Activated CD8-positive, alpha-beta T cell treated with anti-CD3 and anti-CD28 coated beads for 36 hours (primary cell): ENCODE results near the gene FRY. TPM values are rescaled to one million over a fixed set of nuclear protein-coding genes. Genes with fewer than 3 reads are reported as not detected.
A peak's percentile ranks its signal among the peaks of the same experiment; 100 is the strongest.

Source experiments
- ATAC-seq: fragments of 200-7000 bp; cut with Tn5 transposase; one replicate; pipeline ENCODE4 v1.10.0; 2021; ENCODE audit warnings: mild to moderate bottlenecking, moderate library complexity
- CTCF ChIA-PET: fragments of 350-600 bp; sonication (Branson Sonifier 250); formaldehyde crosslinking; loops from one replicate; lab custom pipeline; 2021; ENCODE audit warnings: antibody characterized with exemption; lab: Charles Lee
- POLR2A ChIA-PET: fragments of 350-600 bp; sonication (Branson Sonifier 250); formaldehyde crosslinking; loops from one replicate; lab custom pipeline; 2021; ENCODE audit warnings: antibody characterized with exemption; lab: Charles Lee
- DNase-seq: peaks from one replicate; pipeline ENCODE4 v3.0.0-alpha.2; 2020
- H3K27ac Mint-ChIP-seq: one replicate; pipeline ENCODE4 v1.8.0; 2021; ENCODE audit warnings: mild to moderate bottlenecking, mixed read lengths
- H3K27me3 Mint-ChIP-seq: one replicate; pipeline ENCODE4 v1.8.0; 2021; ENCODE audit warnings: mixed read lengths
- H3K36me3 Mint-ChIP-seq: one replicate; pipeline ENCODE4 v1.8.0; 2021; ENCODE audit warnings: low read depth, mixed read lengths
- H3K4me1 Mint-ChIP-seq: one replicate; pipeline ENCODE4 v1.8.0; 2021; ENCODE audit warnings: low read depth, mixed read lengths
- H3K4me3 Mint-ChIP-seq: one replicate; pipeline ENCODE4 v1.8.0; 2021; ENCODE audit warnings: mild to moderate bottlenecking, moderate library complexity, mixed read lengths
- H3K9me3 Mint-ChIP-seq: one replicate; pipeline ENCODE4 v1.8.0; 2021; ENCODE audit warnings: mixed read lengths
- CTCF ChIP-seq: fragments of 200-600 bp; IDR thresholded peaks from one replicate; pipeline ENCODE4 v1.8.0; 2022; ENCODE audit warnings: antibody characterized with exemption, mild to moderate bottlenecking
- intact Hi-C: fragments of 100-400 bp; cut with micrococcal nuclease; formaldehyde crosslinking; loops from one replicate; pipeline ENCODE4 v1.10.0; 2022
- total RNA-seq, 2 experiments: library from RNA; stranded (reverse); gene quantifications; one replicate each; pipeline ENCODE4 v1.2.3, GENCODE V29; 2021

FRY gene
- total RNA-seq, 2 experiments from 2014 or later, result 0.58 to 0.68 TPM

- ChIA-PET CTCF (no interaction called here), POLR2A (no interaction called here)
- no peaks in the 10 kb centered on the region for H3K36me3 Mint-ChIP-seq
- H3K9me3 Mint-ChIP-seq, result no peaks in the 10 kb centered on the region
- peaks cover 10% of the 10 kb centered on the region for H3K4me1 Mint-ChIP-seq
- intact Hi-C loops, result no loop called here
- ATAC-seq (no peak), DNase-seq (no peak)
- H3K27ac Mint-ChIP-seq, result no peak overlapping the region
- H3K27me3 Mint-ChIP-seq, result no peaks in the 10 kb centered on the region
- H3K4me3 Mint-ChIP-seq, result no peak overlapping the region
- no peak for TF ChIP-seq CTCF
Measured at GRCh38 chr13:32113532-32113931, 82.0 kb downstream of the FRY start.

- no peaks in the 10 kb centered on the region for H3K9me3 Mint-ChIP-seq
- no peak overlapping the region for H3K27ac Mint-ChIP-seq
- POLR2A ChIA-PET, result no interaction called here
- ATAC-seq, result peak; percentile 24
- no peak for TF ChIP-seq CTCF
- no peaks in the 10 kb centered on the region for H3K36me3 Mint-ChIP-seq
- H3K4me1 Mint-ChIP-seq, result peaks cover 10% of the 10 kb centered on the region
- CTCF ChIA-PET, result no interaction called here
- H3K27me3 Mint-ChIP-seq, result no peaks in the 10 kb centered on the region
- H3K4me3 Mint-ChIP-seq, result no peak overlapping the region
- DNase-seq, result no peak
- intact Hi-C loops, result no loop called here
Measured at GRCh38 chr13:32114284-32114950, 82.8 kb downstream of the FRY start.

GRCh38 chr13:32115066-32115465 lies 83.5 kb downstream of the FRY start:
- Mint-ChIP-seq H3K4me3 (no peak overlapping the region), H3K36me3 (no peaks in the 10 kb centered on the region), H3K4me1 (peaks cover 10% of the 10 kb centered on the region), H3K27me3 (no peaks in the 10 kb centered on the region), H3K27ac (peak overlapping the region; percentile 22), H3K9me3 (no peaks in the 10 kb centered on the region)
- intact Hi-C loops, result no loop called here
- ChIA-PET CTCF (no interaction called here), POLR2A (no interaction called here)
- DNase-seq, result no peak
- no peak for ATAC-seq
- no peak for TF ChIP-seq CTCF

GRCh38 chr13:32116210-32116609 lies 84.6 kb downstream of the FRY start:
- intact Hi-C loops, result no loop called here
- ATAC-seq (no peak), DNase-seq (no peak)
- Mint-ChIP-seq H3K27me3 (no peaks in the 10 kb centered on the region), H3K9me3 (no peaks in the 10 kb centered on the region), H3K4me1 (peaks cover 10% of the 10 kb centered on the region), H3K4me3 (no peak overlapping the region), H3K36me3 (no peaks in the 10 kb centered on the region), H3K27ac (no peak overlapping the region)
- ChIA-PET POLR2A (no interaction called here), CTCF (no interaction called here)
- TF ChIP-seq CTCF, result no peak

GRCh38 chr13:32117001-32117400 lies 85.4 kb downstream of the FRY start:
- no peaks in the 10 kb centered on the region for H3K36me3 Mint-ChIP-seq
- POLR2A ChIA-PET, result no interaction called here
- no peak for TF ChIP-seq CTCF
- H3K27ac Mint-ChIP-seq, result no peak overlapping the region
- ATAC-seq, result no peak
- DNase-seq, result no peak
- intact Hi-C loops, result no loop called here
- CTCF ChIA-PET, result no interaction called here
- peaks cover 10% of the 10 kb centered on the region for H3K4me1 Mint-ChIP-seq
- H3K27me3 Mint-ChIP-seq, result no peaks in the 10 kb centered on the region
- no peak overlapping the region for H3K4me3 Mint-ChIP-seq
- H3K9me3 Mint-ChIP-seq, result peaks cover 5% of the 10 kb centered on the region
